Spleen (tissue), 7 donors: ENCODE data around the gene LACTBL1.

Source experiments
- CTCF ChIP-seq, 11 experiments: fragments of 200-600 bp in 7 of 11; fragments of 450-650 bp in 4 of 11; sonication (generic) in 4 of 11; IDR thresholded peaks in 8 of 11; conservative IDR thresholded peaks in 3 of 11; 1 replicate in 7 of 11; 2 replicates in 4 of 11; pipeline versions ENCODE4 v1.4.0 to v1.8.0; 2016 to 2021; ENCODE audit warnings: antibody characterized with exemption in 11 of 11, inconsistent platforms in 4 of 11, mild to moderate bottlenecking in 1 of 11
- POLR2A ChIP-seq, 3 donors: fragments of 450-650 bp; IDR thresholded peaks; one replicate each; pipeline ENCODE4 v1.5.1; 2017; ENCODE audit warnings: antibody characterized with exemption in 3 of 3, mild to moderate bottlenecking in 1 of 3
- donor health status: DM: no; HTN: no; CAD: no; lungs with moderate emphysema.
- donor health status: DM: no; HTN: no; CAD: no.
- donor health status: DM: no; HTN: no; CAD: no.

- TF ChIP-seq CTCF (IDR thresholded peaks at IDR 0.05 in 8 of 11, conservative IDR thresholded peaks at IDR 0.05 in 3 of 11): no peak
- TF ChIP-seq POLR2A (IDR thresholded peaks at IDR 0.05): no peak
Measured at GRCh38 chr1:22978299-22978698, 5.6 kb upstream of the LACTBL1 start.
